Measurements from ENCODE around the gene ADGRG7. TPM values are rescaled to one million over a fixed set of nuclear protein-coding genes. Genes with fewer than 3 reads are reported as not detected.

Gene ADGRG7
- total and polyA plus RNA-seq, 2 donors (not counting 1 experiment from before 2014, with no cell fraction given): not detected

DNA sequence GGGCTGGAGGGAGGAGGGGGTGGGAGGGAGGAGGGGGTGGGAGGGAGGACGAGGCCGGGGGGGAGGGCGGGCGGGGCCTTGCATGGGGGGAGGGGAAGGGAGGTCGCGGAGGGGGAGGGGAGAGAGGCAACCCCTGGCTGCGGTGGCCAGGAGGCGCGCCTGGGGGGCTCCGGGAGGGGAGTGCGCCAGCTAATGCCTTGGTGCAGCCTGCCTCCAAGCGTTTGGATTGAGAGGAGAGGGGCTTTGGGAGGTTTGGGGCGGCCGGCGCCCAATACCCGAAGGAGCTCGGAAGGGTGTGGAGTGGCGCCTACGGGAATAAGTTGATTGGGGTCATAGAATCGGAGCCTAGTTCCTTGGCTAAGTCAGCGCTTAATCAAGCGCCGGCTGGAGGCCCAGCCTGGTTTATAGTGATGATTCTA, 100.5 kb downstream of the ADGRG7 start:
- H3K27ac Mint-ChIP-seq: peak overlapping the region; percentile 83
- DNase-seq (peak; percentile 58), ATAC-seq (ENCODE audit: low read depth) (peak; percentile 1)
- H3K4me1 Mint-ChIP-seq: peaks cover 37% of the 10 kb centered on the region
- H3K36me3 ChIP-seq (replicated peaks in 1 of 2; ENCODE audit: control extremely low read depth in 1 of 2, control insufficient read depth in 1 of 2, extremely low read depth in 1 of 2, insufficient read depth in 2 of 2, low read length in 1 of 2): peaks cover 3 to 11% of the 10 kb centered on the region in 2 experiments
- peak overlapping the region; percentile 73 for H2AFZ ChIP-seq (ENCODE audit: insufficient read depth, low read depth, low read length, poor library complexity, severe bottlenecking)
- H3K4me3 ChIP-seq (ENCODE audit: control extremely low read depth in 1 of 5, extremely low read depth in 1 of 5, insufficient read depth in 1 of 5, low read depth in 2 of 5, low read length in 4 of 5): peak overlapping the region; percentile 47 to 85 (median 78)
- peaks cover 12% of the 10 kb centered on the region for H4K20me1 ChIP-seq (ENCODE audit: control insufficient read depth, insufficient read depth, low read length, poor library complexity, severe bottlenecking)
- H3K4me1 ChIP-seq (ENCODE audit: control insufficient read depth in 2 of 2, insufficient read depth in 2 of 2, low read length in 2 of 2): peaks cover 19 to 21% of the 10 kb centered on the region in 2 donors
- ChIA-PET CTCF (interaction anchor here (0.9 to 1.1 kb wide), 2 partner anchors 865 to 878 kb away, joined by 4 to 6 read pairs; no protein-coding TSS in a partner anchor), POLR2A (no interaction called here)
- H3K27ac ChIP-seq (ENCODE audit: low read length in 2 of 2): peak overlapping the region; percentile 76 to 90
- under 1% methylated on average over 19 of the region's 23 CpGs for WGBS (ENCODE audit: insufficient coverage)
- H3K79me2 ChIP-seq (ENCODE audit: control insufficient read depth, insufficient read depth, low read length): peaks cover 65% of the 10 kb centered on the region
- peak overlapping the region; percentile 79 for H3K4me2 ChIP-seq (replicated peaks; ENCODE audit: low read depth, low read length, poor library complexity, severe bottlenecking)
- H3K9ac ChIP-seq (ENCODE audit: low read length): peak overlapping the region; percentile 86
- intact Hi-C loops (cut with micrococcal nuclease): loop anchor here (1.0 to 5.0 kb wide), 8 partner anchors 59 to 1808 kb away; partner anchors contain the start of genes CEP97, CMSS1, DCBLD2 and LNP1
- TF ChIP-seq EZH2 (IDR thresholded peaks at IDR 0.05; ENCODE audit: borderline replicate concordance, insufficient read depth, low read depth, low read length, poor library complexity, severe bottlenecking): no peak
- TF ChIP-seq, protein P1, sequence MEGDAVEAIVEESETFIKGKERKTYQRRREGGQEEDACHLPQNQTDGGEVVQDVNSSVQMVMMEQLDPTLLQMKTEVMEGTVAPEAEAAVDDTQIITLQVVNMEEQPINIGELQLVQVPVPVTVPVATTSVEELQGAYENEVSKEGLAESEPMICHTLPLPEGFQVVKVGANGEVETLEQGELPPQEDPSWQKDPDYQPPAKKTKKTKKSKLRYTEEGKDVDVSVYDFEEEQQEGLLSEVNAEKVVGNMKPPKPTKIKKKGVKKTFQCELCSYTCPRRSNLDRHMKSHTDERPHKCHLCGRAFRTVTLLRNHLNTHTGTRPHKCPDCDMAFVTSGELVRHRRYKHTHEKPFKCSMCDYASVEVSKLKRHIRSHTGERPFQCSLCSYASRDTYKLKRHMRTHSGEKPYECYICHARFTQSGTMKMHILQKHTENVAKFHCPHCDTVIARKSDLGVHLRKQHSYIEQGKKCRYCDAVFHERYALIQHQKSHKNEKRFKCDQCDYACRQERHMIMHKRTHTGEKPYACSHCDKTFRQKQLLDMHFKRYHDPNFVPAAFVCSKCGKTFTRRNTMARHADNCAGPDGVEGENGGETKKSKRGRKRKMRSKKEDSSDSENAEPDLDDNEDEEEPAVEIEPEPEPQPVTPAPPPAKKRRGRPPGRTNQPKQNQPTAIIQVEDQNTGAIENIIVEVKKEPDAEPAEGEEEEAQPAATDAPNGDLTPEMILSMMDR (IDR thresholded peaks at IDR 0.05): no peak
- H3K27me3 ChIP-seq (replicated peaks in 1 of 4; ENCODE audit: control extremely low read depth in 1 of 4, control insufficient read depth in 3 of 4, insufficient read depth in 4 of 4, low read length in 3 of 4): peaks cover 0 to 21% (median 8%) of the 10 kb centered on the region in 4 experiments
- H3K4me3 Mint-ChIP-seq: peak overlapping the region; percentile 92
- no peaks in the 10 kb centered on the region for H3K9me3 Mint-ChIP-seq (ENCODE audit: insufficient read depth)
- H3K9me3 ChIP-seq (ENCODE audit: control extremely low read depth in 1 of 3, control insufficient read depth in 2 of 3, insufficient read depth in 1 of 3, low read length in 2 of 3): no peaks in the 10 kb centered on the region
- peaks cover 19% of the 10 kb centered on the region for H3K27me3 Mint-ChIP-seq

GRCh38 chr3:100710261-100710968, 101.0 kb downstream of the ADGRG7 start:
- Histone ChIP-seq H3K36me3 (replicated peaks in 1 of 2; ENCODE audit: control extremely low read depth in 1 of 2, control insufficient read depth in 1 of 2, extremely low read depth in 1 of 2, insufficient read depth in 2 of 2, low read length in 1 of 2) (peaks cover 5 to 15% of the 10 kb centered on the region in 2 experiments), H3K9me3 (ENCODE audit: control extremely low read depth in 1 of 3, control insufficient read depth in 2 of 3, insufficient read depth in 1 of 3, low read length in 2 of 3) (no peaks in the 10 kb centered on the region), H2AFZ (ENCODE audit: insufficient read depth, low read depth, low read length, poor library complexity, severe bottlenecking) (peak overlapping the region; percentile 48), H3K79me2 (ENCODE audit: control insufficient read depth, insufficient read depth, low read length) (peaks cover 71% of the 10 kb centered on the region), H3K4me3 (ENCODE audit: control extremely low read depth in 1 of 5, extremely low read depth in 1 of 5, insufficient read depth in 1 of 5, low read depth in 2 of 5, low read length in 4 of 5) (peak overlapping the region; percentile 47 to 84 (median 74)), H3K9ac (ENCODE audit: low read length) (peak overlapping the region; percentile 86), H3K27me3 (replicated peaks in 1 of 4; ENCODE audit: control extremely low read depth in 1 of 4, control insufficient read depth in 3 of 4, insufficient read depth in 4 of 4, low read length in 3 of 4) (peaks cover 0 to 16% (median 7%) of the 10 kb centered on the region in 4 experiments), H3K4me2 (replicated peaks; ENCODE audit: low read depth, low read length, poor library complexity, severe bottlenecking) (peak overlapping the region; percentile 79), H4K20me1 (ENCODE audit: control insufficient read depth, insufficient read depth, low read length, poor library complexity, severe bottlenecking) (peaks cover 12% of the 10 kb centered on the region), H3K27ac (ENCODE audit: low read length in 2 of 2) (peak overlapping the region; percentile 76 to 90), H3K4me1 (ENCODE audit: control insufficient read depth in 2 of 2, insufficient read depth in 2 of 2, low read length in 2 of 2) (peaks cover 19 to 21% of the 10 kb centered on the region in 2 donors)
- ATAC-seq (ENCODE audit: low read depth) (no peak), DNase-seq (peak; percentile 58)
- peaks cover 15% of the 10 kb centered on the region for H3K27me3 Mint-ChIP-seq
- peak overlapping the region; percentile 83 for H3K27ac Mint-ChIP-seq
- ChIA-PET CTCF (interaction anchor here (0.9 to 1.1 kb wide), 2 partner anchors 864 to 879 kb away, joined by 4 to 6 read pairs; no protein-coding TSS in a partner anchor), POLR2A (no interaction called here)
- TF ChIP-seq, protein P1 (IDR thresholded peaks at IDR 0.05): peak; percentile 36
- no peak for TF ChIP-seq EZH2 (IDR thresholded peaks at IDR 0.05; ENCODE audit: borderline replicate concordance, insufficient read depth, low read depth, low read length, poor library complexity, severe bottlenecking)
- peak overlapping the region; percentile 70 for H3K4me3 Mint-ChIP-seq
- 35% methylated on average over 8 of the region's 8 CpGs for WGBS (ENCODE audit: insufficient coverage)
- no peaks in the 10 kb centered on the region for H3K9me3 Mint-ChIP-seq (ENCODE audit: insufficient read depth)
- H3K4me1 Mint-ChIP-seq: peaks cover 42% of the 10 kb centered on the region
- intact Hi-C loops (cut with micrococcal nuclease): no loop called here
